Natural killer cell treated with Interleukin-12 subunit alpha and Interleukin-12 subunit beta and Interleukin-15 and Interleukin-18, amount 100 ng/mL, for 72 hours (primary cell): Measurements from ENCODE around the gene SRRT. TPM values are rescaled to one million over a fixed set of nuclear protein-coding genes. Genes with fewer than 3 reads are reported as not detected.

Source experiments
- ATAC-seq, 2 donors: fragments of 150-1000 bp; cut with Tn5 transposase in 1 of 2; sonication (Bioruptor Pico), chemical (Tn5 transposase) in 1 of 2; 2 replicates each; pipeline ENCODE4 v1.10.0; 2021
- DNase-seq: peaks from one replicate; pipeline ENCODE4 v3.0.0; 2022; ENCODE audit warnings: low spot score
- H3K27ac Mint-ChIP-seq, 2 donors: 1 replicate in 1 of 2; 2 replicates in 1 of 2; pipeline ENCODE4 v1.8.0; 2022; ENCODE audit warnings: mixed read lengths in 2 of 2, mild to moderate bottlenecking in 1 of 2, moderate library complexity in 1 of 2
- H3K27me3 Mint-ChIP-seq, 2 donors: 1 replicate in 1 of 2; 2 replicates in 1 of 2; pipeline ENCODE4 v1.8.0; 2022; ENCODE audit warnings: mixed read lengths in 2 of 2
- H3K36me3 Mint-ChIP-seq: one replicate; pipeline ENCODE4 v1.8.0; 2022; ENCODE audit warnings: mixed read lengths
- H3K4me1 Mint-ChIP-seq, 2 donors: 1 replicate in 1 of 2; 2 replicates in 1 of 2; pipeline ENCODE4 v1.8.0; 2022; ENCODE audit warnings: low read depth in 2 of 2, mixed read lengths in 2 of 2, mild to moderate bottlenecking in 1 of 2
- H3K4me3 Mint-ChIP-seq: one replicate; pipeline ENCODE4 v1.8.0; 2022; ENCODE audit warnings: mixed read lengths
- H3K9me3 Mint-ChIP-seq: 2 replicates; pipeline ENCODE4 v1.8.0; 2022; ENCODE audit warnings: mixed read lengths
- total RNA-seq, 2 donors: library from RNA; stranded (reverse); gene quantifications; one replicate each; pipeline ENCODE4 v1.2.3, GENCODE V29; 2022

SRRT gene
- total RNA-seq, 2 donors from 2014 or later, result 212 to 391 TPM

- peak overlapping the region in 1 of 2 donors; percentile 37 for H3K27ac Mint-ChIP-seq
Measured at GRCh38 chr7:100880645-100881044, 5.7 kb downstream of the SRRT start.

GRCh38 chr7:100881136-100881535 lies 6.2 kb downstream of the SRRT start:
- DNase-seq, result no peak
- Mint-ChIP-seq H3K36me3 (peaks cover 49% of the 10 kb centered on the region), H3K27me3 (no peaks in the 10 kb centered on the region), H3K27ac (peak overlapping the region in 1 of 2 donors; percentile 53), H3K9me3 (no peaks in the 10 kb centered on the region), H3K4me3 (no peak overlapping the region), H3K4me1 (peaks cover 34 to 58% of the 10 kb centered on the region in 2 donors)
- no peak for ATAC-seq

More at GRCh38 chr7:100880645-100881044, 5.7 kb downstream of the SRRT start:
- Mint-ChIP-seq H3K27me3 (no peaks in the 10 kb centered on the region), H3K9me3 (no peaks in the 10 kb centered on the region), H3K4me3 (no peak overlapping the region), H3K36me3 (peaks cover 48% of the 10 kb centered on the region), H3K4me1 (peaks cover 36 to 56% of the 10 kb centered on the region in 2 donors)
- DNase-seq, result no peak
- ATAC-seq, result no peak

DNA sequence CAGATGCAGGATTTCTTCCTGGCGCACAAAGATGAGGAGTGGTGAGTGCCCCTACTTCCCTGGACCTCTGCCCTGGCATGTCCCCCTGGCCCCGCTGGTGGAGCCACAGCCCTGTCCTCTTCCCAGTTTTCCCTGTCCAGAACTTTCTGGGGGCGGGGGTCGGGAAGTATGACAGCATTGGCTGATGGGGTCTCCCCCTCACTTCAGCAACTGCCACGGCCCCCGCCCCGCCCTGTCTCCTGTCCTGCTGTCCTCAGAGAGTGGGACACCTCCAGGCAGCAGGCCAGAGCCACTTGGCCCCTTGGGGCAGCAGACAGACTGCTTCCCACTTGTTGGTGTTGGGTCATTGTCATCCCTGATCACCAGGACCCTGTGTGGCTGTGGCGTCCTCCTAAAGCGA lies 7.3 kb downstream of the SRRT start:
- Mint-ChIP-seq H3K36me3 (peaks cover 49% of the 10 kb centered on the region), H3K4me1 (peaks cover 35 to 61% of the 10 kb centered on the region in 2 donors)

GRCh38 chr7:100882785-100883526 lies 8.1 kb downstream of the SRRT start:
- no peak for DNase-seq
- no peak for ATAC-seq
- Mint-ChIP-seq H3K4me1 (peaks cover 43 to 66% of the 10 kb centered on the region in 2 donors), H3K4me3 (no peak overlapping the region), H3K27ac (peak overlapping the region; percentile 73 to 80), H3K36me3 (peaks cover 54% of the 10 kb centered on the region), H3K9me3 (no peaks in the 10 kb centered on the region), H3K27me3 (no peaks in the 10 kb centered on the region)

More for the DNA sequence above, 7.3 kb downstream of the SRRT start:
- Mint-ChIP-seq H3K27me3 (no peaks in the 10 kb centered on the region), H3K27ac (no peak overlapping the region), H3K4me3 (no peak overlapping the region), H3K9me3 (no peaks in the 10 kb centered on the region)
- DNase-seq, result no peak
- ATAC-seq, result no peak

DNA sequence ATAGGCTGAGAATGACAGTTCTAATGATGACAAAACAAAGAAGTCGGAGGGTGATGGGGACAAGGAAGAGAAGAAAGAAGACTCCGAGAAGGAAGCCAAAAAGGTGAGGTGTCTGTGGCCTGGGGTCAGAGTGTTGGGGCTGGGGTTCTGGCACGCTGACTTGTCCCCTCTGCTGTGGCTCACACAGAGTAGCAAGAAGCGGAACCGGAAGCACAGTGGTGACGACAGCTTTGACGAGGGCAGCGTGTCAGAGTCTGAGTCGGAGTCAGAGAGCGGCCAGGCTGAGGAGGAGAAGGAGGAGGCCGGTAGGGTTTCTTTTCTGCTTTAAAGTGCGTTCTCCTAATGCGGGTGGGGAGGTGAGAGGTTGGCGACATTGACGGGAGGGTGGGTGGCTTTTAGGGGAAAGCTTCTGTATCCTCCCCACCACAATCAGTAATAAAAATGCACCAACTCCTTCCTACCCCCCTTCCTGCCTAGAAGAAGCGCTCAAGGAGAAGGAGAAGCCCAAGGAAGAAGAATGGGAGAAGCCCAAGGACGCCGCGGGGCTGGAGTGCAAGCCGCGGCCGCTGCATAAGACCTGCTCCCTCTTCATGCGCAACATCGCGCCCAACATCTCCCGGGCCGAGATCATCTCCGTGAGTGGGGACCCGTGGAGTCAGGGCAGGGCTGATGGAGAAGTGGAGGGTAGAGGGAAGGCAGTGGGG lies 10.0 kb downstream of the SRRT start:
- Mint-ChIP-seq H3K36me3 (peaks cover 51% of the 10 kb centered on the region), H3K9me3 (no peaks in the 10 kb centered on the region), H3K27ac (peak overlapping the region; percentile 73 to 80), H3K4me1 (peaks cover 38 to 55% of the 10 kb centered on the region in 2 donors), H3K27me3 (no peaks in the 10 kb centered on the region), H3K4me3 (peak overlapping the region; percentile 85)
- no peak for DNase-seq
- ATAC-seq, result peak in 1 of 2 donors; percentile 48

DNA sequence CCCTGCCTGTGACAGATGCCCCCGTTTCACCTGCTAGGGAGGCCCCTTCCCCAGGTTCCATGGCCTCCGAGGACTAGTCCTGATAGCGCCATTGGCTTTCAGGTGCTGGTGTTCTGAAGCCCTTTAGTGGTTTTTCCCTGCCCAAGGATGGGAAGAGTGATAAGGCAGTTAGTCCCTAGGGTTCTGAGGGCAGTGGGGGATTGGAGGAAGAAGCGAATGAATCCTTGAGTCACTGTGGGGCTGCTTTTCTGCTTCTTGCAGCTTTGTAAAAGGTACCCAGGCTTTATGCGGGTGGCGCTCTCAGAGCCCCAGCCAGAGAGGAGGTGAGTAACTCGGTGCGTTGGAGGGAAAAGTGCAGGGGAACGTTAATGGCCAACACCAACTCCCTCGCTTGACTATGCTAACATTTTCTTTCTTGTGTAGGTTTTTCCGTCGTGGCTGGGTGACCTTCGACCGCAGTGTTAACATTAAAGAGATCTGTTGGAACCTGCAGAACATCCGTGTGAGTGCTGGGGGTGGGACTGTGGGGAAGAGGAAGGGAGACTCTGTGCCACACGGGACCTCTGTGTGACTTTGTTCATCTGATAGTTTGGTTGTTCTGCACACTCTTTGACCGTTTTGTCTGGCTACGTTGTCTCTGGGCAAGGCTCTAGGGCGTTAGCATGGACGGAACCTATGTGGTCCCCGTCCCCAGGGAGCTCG lies 10.7 kb downstream of the SRRT start:
- Mint-ChIP-seq H3K27me3 (no peaks in the 10 kb centered on the region), H3K4me1 (peaks cover 41 to 58% of the 10 kb centered on the region in 2 donors), H3K4me3 (peak overlapping the region; percentile 85), H3K36me3 (peaks cover 48% of the 10 kb centered on the region), H3K27ac (peak overlapping the region; percentile 21 to 80), H3K9me3 (no peaks in the 10 kb centered on the region)
- DNase-seq (no peak), ATAC-seq (no peak)

- Mint-ChIP-seq H3K9me3 (no peaks in the 10 kb centered on the region), H3K4me1 (peaks cover 42 to 61% of the 10 kb centered on the region in 2 donors), H3K27ac (peak overlapping the region; percentile 79 to 80), H3K36me3 (peaks cover 45% of the 10 kb centered on the region), H3K4me3 (peak overlapping the region; percentile 86), H3K27me3 (peaks cover under 1 to 2% of the 10 kb centered on the region in 2 donors)
- ATAC-seq, result no peak
- DNase-seq, result no peak
Measured at GRCh38 chr7:100886142-100886935, 11.4 kb downstream of the SRRT start.

GRCh38 chr7:100886936-100887515 lies 12.1 kb downstream of the SRRT start:
- DNase-seq, result no peak
- Mint-ChIP-seq H3K9me3 (no peaks in the 10 kb centered on the region), H3K4me3 (peak overlapping the region; percentile 86), H3K36me3 (peaks cover 45% of the 10 kb centered on the region), H3K4me1 (peaks cover 44 to 68% of the 10 kb centered on the region in 2 donors), H3K27ac (peak overlapping the region; percentile 79 to 80), H3K27me3 (peaks cover 7 to 9% of the 10 kb centered on the region in 2 donors)
- ATAC-seq, result no peak

DNA sequence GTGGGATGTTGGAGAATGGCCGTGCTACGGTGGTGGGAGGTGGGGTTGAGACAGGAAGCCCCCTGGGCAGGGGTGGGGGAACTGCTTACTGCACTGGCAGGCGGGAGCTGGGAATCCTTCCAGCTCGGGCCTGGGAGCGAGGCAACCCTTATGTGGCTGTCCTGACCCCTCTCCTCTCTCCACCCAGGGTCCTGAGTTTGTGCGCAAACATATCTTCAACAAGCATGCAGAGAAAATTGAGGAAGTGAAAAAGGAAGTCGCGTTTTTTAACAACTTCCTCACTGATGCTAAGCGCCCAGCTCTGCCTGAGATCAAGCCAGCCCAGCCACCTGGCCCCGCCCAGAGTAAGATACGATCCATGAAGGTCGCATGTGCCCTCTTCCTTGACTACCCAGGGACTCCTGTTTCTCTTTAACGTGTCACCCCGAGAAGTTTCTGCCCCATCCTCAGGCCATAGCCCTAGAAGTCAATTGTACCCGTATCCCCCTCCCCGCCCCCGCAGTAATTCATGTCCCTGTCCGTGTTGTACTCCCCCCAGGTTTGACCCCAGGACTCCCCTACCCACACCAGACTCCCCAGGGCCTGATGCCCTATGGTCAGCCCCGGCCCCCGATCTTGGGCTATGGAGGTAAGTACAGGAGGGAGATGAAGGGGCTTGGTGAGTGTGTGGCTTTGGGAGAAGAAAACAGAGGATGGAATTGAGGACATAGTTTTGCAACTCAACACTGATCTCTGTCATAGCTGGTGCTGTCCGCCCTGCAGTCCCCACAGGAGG lies 12.8 kb downstream of the SRRT start:
- H3K4me3 Mint-ChIP-seq, result peak overlapping the region; percentile 86
- peaks cover 45% of the 10 kb centered on the region for H3K36me3 Mint-ChIP-seq
- DNase-seq (no peak), ATAC-seq (no peak)
- peaks cover 46 to 68% of the 10 kb centered on the region in 2 donors for H3K4me1 Mint-ChIP-seq
- no peaks in the 10 kb centered on the region for H3K9me3 Mint-ChIP-seq
- H3K27me3 Mint-ChIP-seq, result peaks cover 10 to 16% of the 10 kb centered on the region in 2 donors
- peak overlapping the region; percentile 79 to 80 for H3K27ac Mint-ChIP-seq

GRCh38 chr7:100888291-100888987 lies 13.5 kb downstream of the SRRT start:
- peak overlapping the region; percentile 86 for H3K4me3 Mint-ChIP-seq
- DNase-seq (no peak), ATAC-seq (no peak)
- no peaks in the 10 kb centered on the region for H3K9me3 Mint-ChIP-seq
- peak overlapping the region; percentile 79 to 80 for H3K27ac Mint-ChIP-seq
- H3K36me3 Mint-ChIP-seq, result peaks cover 38% of the 10 kb centered on the region
- H3K4me1 Mint-ChIP-seq, result peaks cover 39 to 61% of the 10 kb centered on the region in 2 donors
- peaks cover 13 to 20% of the 10 kb centered on the region in 2 donors for H3K27me3 Mint-ChIP-seq

DNA sequence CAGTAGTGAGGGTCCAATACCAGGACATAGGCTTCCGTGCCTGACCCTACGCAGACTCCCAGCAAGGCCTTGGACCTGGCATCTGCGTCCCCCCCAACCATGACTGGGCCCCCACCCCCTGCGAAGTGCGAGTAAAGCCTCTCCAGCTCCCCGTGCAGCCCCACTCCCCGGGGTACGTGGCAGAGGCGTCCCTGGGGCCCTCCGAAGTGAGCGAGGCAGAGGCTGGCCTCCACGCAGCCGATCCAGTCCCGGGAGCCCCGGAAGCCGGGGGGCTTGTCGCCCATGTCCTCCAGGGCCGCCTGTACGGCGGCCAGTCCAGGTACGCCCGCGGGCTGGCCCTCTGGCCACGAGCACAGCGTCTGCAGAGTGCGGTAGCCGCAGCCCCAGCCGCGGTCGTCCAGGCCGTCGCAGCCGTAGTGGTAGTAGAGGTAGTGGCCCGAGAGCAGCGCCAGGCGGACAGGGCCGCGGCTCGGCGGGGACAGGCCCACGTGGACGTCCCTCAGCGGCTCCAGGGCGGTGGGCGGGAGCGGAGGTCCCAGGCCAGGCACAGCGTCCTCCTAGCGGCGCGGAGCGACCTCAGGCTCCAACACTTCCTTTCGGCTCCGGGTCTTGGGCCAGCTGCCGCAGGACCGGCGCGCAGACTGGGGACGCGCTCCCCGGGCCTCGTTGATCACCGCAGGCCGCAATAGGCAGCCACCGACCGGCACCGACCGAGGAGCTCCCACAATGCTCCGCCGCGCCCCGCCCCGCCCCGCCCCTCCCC lies 14.3 kb downstream of the SRRT start, which contains the start of gene UFSP1:
Gene UFSP1 (minus strand): TSS at position 728 of the 763 bp plus-strand sequence. CDS start 444 bp downstream, at position 284.
- peaks cover 34% of the 10 kb centered on the region for H3K36me3 Mint-ChIP-seq
- no peaks in the 10 kb centered on the region for H3K9me3 Mint-ChIP-seq
- H3K27me3 Mint-ChIP-seq, result peaks cover 16 to 20% of the 10 kb centered on the region in 2 donors
- H3K27ac Mint-ChIP-seq, result peak within 1 kb of the TSS; percentile 80 to 81
- peak within 1 kb of the TSS; percentile 86 for H3K4me3 Mint-ChIP-seq
- H3K4me1 Mint-ChIP-seq, result peaks cover 39 to 54% of the 10 kb centered on the region in 2 donors
- ATAC-seq, result peak; percentile 60 to 73
- DNase-seq, result no peak
